NCI-H748 (cell line): Measurements from ENCODE around the gene KRT6B.

Experiments
- DNase-seq: peaks from one replicate; lab custom pipeline; 2025; ENCODE audit not compliant: unreplicated experiment; lab: John Stamatoyannopoulos, UW

Gene KRT6B

GRCh38 chr12:52437508-52437907 lies 14.4 kb downstream of the KRT6B start:
- DNase-seq: peak; percentile 21

- no peak for DNase-seq
These were observed 15.0 kb downstream of the KRT6B start for GRCh38 chr12:52436828-52437474.

GRCh38 chr12:52436000-52436827 lies 15.7 kb downstream of the KRT6B start:
- DNase-seq: peak; percentile 26

- DNase-seq: no peak
These were observed 16.3 kb downstream of the KRT6B start for GRCh38 chr12:52435659-52435999.

- no peak for DNase-seq
These were observed 17.0 kb downstream of the KRT6B start for GRCh38 chr12:52434760-52435530.

GRCh38 chr12:52434081-52434733 lies 17.7 kb downstream of the KRT6B start, which contains the start of gene KRT75:
Gene KRT75 (minus strand): TSS chr12:52434371. CDS start chr12:52434304, 67 bp downstream.
- no peak for DNase-seq

- DNase-seq: no peak
These were observed 18.4 kb downstream of the KRT6B start for GRCh38 chr12:52433501-52434080.

GRCh38 chr12:52432559-52433207 lies 19.3 kb downstream of the KRT6B start:
- no peak for DNase-seq

GRCh38 chr12:52428121-52428520 lies 23.8 kb downstream of the KRT6B start:
- DNase-seq: no peak

- DNase-seq: no peak
These were observed 24.9 kb downstream of the KRT6B start for GRCh38 chr12:52427083-52427482.

GRCh38 chr12:52426034-52426433 lies 25.9 kb downstream of the KRT6B start:
- DNase-seq: no peak

GRCh38 chr12:52425466-52425865 lies 26.5 kb downstream of the KRT6B start:
- no peak for DNase-seq

GRCh38 chr12:52423661-52424500 lies 28.1 kb downstream of the KRT6B start:
- no peak for DNase-seq

GRCh38 chr12:52423035-52423434 lies 28.9 kb downstream of the KRT6B start:
- DNase-seq: no peak

GRCh38 chr12:52419656-52420055 lies 32.3 kb downstream of the KRT6B start:
- DNase-seq: no peak

GRCh38 chr12:52418576-52419110 lies 33.3 kb downstream of the KRT6B start:
- DNase-seq: no peak

- peak; percentile 84 for DNase-seq
These were observed 34.2 kb downstream of the KRT6B start for GRCh38 chr12:52417740-52418139.

- DNase-seq: no peak
These were observed 35.2 kb downstream of the KRT6B start for GRCh38 chr12:52416795-52417194.
